PFSK-1 (cell line): ENCODE data around the gene FLAD1.

ENCODE experiments used
- FOXP2 ChIP-seq: optimal IDR thresholded peaks from 2 replicates; pipeline ENCODE3; 2011; ENCODE audit warnings: borderline replicate concordance, control low read depth, inconsistent platforms; ENCODE audit not compliant: insufficient read depth; ENCODE audit errors: extremely low read length, extremely low read depth
- POLR2AphosphoS5 ChIP-seq: IDR thresholded peaks from 2 replicates; pipeline ENCODE4 v1.6.1; 2012; ENCODE audit warnings: low read depth, mild to moderate bottlenecking, control low read depth, low read length, moderate library complexity
- REST ChIP-seq, 2 experiments: IDR thresholded peaks; 2 replicates each; pipeline versions ENCODE4 v1.6.1 to v1.8.0; 2011 to 2012; ENCODE audit warnings: low read depth in 2 of 2, low read length in 2 of 2, control low read depth in 1 of 2, inconsistent platforms in 1 of 2, mild to moderate bottlenecking in 1 of 2, moderate library complexity in 1 of 2; ENCODE audit not compliant: insufficient read depth in 1 of 2
- SIN3A ChIP-seq: IDR thresholded peaks from 2 replicates; pipeline ENCODE4 v1.6.1; 2012; ENCODE audit warnings: mild to moderate bottlenecking, low read length, moderate library complexity, borderline replicate concordance; ENCODE audit not compliant: insufficient read depth
- TAF1 ChIP-seq: IDR thresholded peaks from 2 replicates; pipeline ENCODE4 v1.6.1; 2012; ENCODE audit warnings: low read length, control low read depth, borderline replicate concordance; ENCODE audit not compliant: insufficient read depth

GRCh38 chr1:155006601-155007101 is 23.5 kb downstream of the FLAD1 start:
- TF ChIP-seq SIN3A (no peak), REST (IDR thresholded peaks at IDR 0.05; ENCODE audit: insufficient read depth in 1 of 2, low read depth in 2 of 2, low read length in 2 of 2) (no peak), POLR2AphosphoS5 (no peak), TAF1 (no peak), FOXP2 (no peak)
